H9 (cell line): Measurements from ENCODE around the gene RAB25. TPM values are rescaled to one million over a fixed set of nuclear protein-coding genes. Genes with fewer than 3 reads are reported as not detected.

Experiments
- DNase-seq: peaks from one replicate; pipeline ENCODE4 v3.0.0-alpha.2; 2017
- H2AFZ ChIP-seq: one replicate; pipeline ENCODE4 v1.6.1; 2013; ENCODE audit warnings: mild to moderate bottlenecking, low read length, control low read depth, moderate library complexity
- H2AK5ac ChIP-seq: 2 replicates; pipeline ENCODE4 v1.6.1; 2013; ENCODE audit warnings: low read length, control low read depth, mixed read lengths; ENCODE audit not compliant: insufficient read length
- H2BK120ac ChIP-seq: one replicate; pipeline ENCODE4 v1.6.1; 2013; ENCODE audit warnings: low read depth, mild to moderate bottlenecking, low read length, control low read depth, inconsistent platforms; ENCODE audit not compliant: poor library complexity, severe bottlenecking
- H2BK12ac ChIP-seq: 2 replicates; pipeline ENCODE4 v1.6.1; 2013; ENCODE audit warnings: low read length, control low read depth, mixed read lengths, low read depth; ENCODE audit not compliant: insufficient read length
- H2BK15ac ChIP-seq: 2 replicates; pipeline ENCODE4 v1.6.1; 2013; ENCODE audit warnings: low read depth, low read length, control low read depth
- H2BK20ac ChIP-seq: one replicate; pipeline ENCODE4 v1.6.1; 2013; ENCODE audit warnings: low read depth, mild to moderate bottlenecking, low read length, control low read depth, inconsistent platforms; ENCODE audit not compliant: poor library complexity, severe bottlenecking
- H2BK5ac ChIP-seq: 2 replicates; pipeline ENCODE4 v1.6.1; 2013; ENCODE audit warnings: low read length, control low read depth, mixed read lengths; ENCODE audit not compliant: insufficient read length
- H3K14ac ChIP-seq: 2 replicates; pipeline ENCODE4 v1.6.1; 2013; ENCODE audit warnings: low read length, control low read depth; ENCODE audit not compliant: insufficient read depth
- H3K18ac ChIP-seq: 2 replicates; pipeline ENCODE4 v1.6.1; 2013; ENCODE audit warnings: low read depth, mild to moderate bottlenecking, mixed read lengths, low read length, control low read depth; ENCODE audit not compliant: insufficient read length
- H3K23ac ChIP-seq: 2 replicates; pipeline ENCODE4 v1.6.1; 2013; ENCODE audit warnings: low read length, control low read depth, mixed read lengths, low read depth; ENCODE audit not compliant: insufficient read length
- H3K23me2 ChIP-seq: 2 replicates; pipeline ENCODE4 v1.6.1; 2013; ENCODE audit warnings: low read depth, mild to moderate bottlenecking, mixed read lengths, low read length, control low read depth; ENCODE audit not compliant: insufficient read length, poor library complexity, severe bottlenecking
- H3K27ac ChIP-seq: 2 replicates; pipeline ENCODE4 v1.5.1; 2013; ENCODE audit warnings: low read length, control low read depth, mixed read lengths, low read depth; ENCODE audit not compliant: insufficient read length
- H3K27me3 ChIP-seq: 2 replicates; pipeline ENCODE4 v1.6.1; 2013; ENCODE audit warnings: low read length, control low read depth, inconsistent platforms; ENCODE audit not compliant: insufficient read depth
- H3K4ac ChIP-seq: 2 replicates; pipeline ENCODE4 v1.6.1; 2013; ENCODE audit warnings: low read depth, mild to moderate bottlenecking, control low read depth, inconsistent platforms, low read length, moderate library complexity
- H3K4me1 ChIP-seq: 2 replicates; pipeline ENCODE4 v1.6.1; 2013; ENCODE audit warnings: low read length, control low read depth, inconsistent platforms; ENCODE audit not compliant: insufficient read depth
- H3K4me2 ChIP-seq: 2 replicates; pipeline ENCODE4 v1.6.1; 2013; ENCODE audit warnings: low read length, control low read depth, mixed read lengths; ENCODE audit not compliant: insufficient read length, insufficient read depth
- H3K56ac ChIP-seq: 2 replicates; pipeline ENCODE4 v1.6.1; 2013; ENCODE audit warnings: low read depth, mild to moderate bottlenecking, mixed read lengths, low read length, control low read depth; ENCODE audit not compliant: insufficient read length
- H3K79me1 ChIP-seq: 2 replicates; pipeline ENCODE4 v1.6.1; 2013; ENCODE audit warnings: low read depth, mild to moderate bottlenecking, moderate library complexity, low read length, control low read depth, inconsistent platforms; ENCODE audit not compliant: insufficient read depth, poor library complexity, severe bottlenecking
- H3K79me2 ChIP-seq: 2 replicates; pipeline ENCODE4 v1.6.1; 2013; ENCODE audit warnings: low read length, control low read depth, inconsistent platforms; ENCODE audit not compliant: insufficient read depth
- H3K9ac ChIP-seq: 2 replicates; pipeline ENCODE4 v1.6.1; 2013; ENCODE audit warnings: low read length, control low read depth, mixed read lengths; ENCODE audit not compliant: insufficient read length; ENCODE audit errors: extremely low read depth
- H3K9me3 ChIP-seq: one replicate; pipeline ENCODE4 v1.6.1; 2013; ENCODE audit warnings: low read depth, low read length, inconsistent platforms; ENCODE audit not compliant: control insufficient read depth
- H3T11ph ChIP-seq: one replicate; pipeline ENCODE4 v1.6.1; 2013; ENCODE audit warnings: mild to moderate bottlenecking, low read length, control low read depth, inconsistent platforms
- H4K20me1 ChIP-seq: one replicate; pipeline ENCODE4 v1.6.1; 2013; ENCODE audit not compliant: control insufficient read depth, insufficient read length, insufficient read depth
- H4K5ac ChIP-seq: 2 replicates; pipeline ENCODE4 v1.6.1; 2013; ENCODE audit warnings: low read depth, mild to moderate bottlenecking, mixed read lengths, low read length, control low read depth; ENCODE audit not compliant: insufficient read length
- H4K8ac ChIP-seq: replicated peaks from 2 replicates; pipeline ENCODE4 v1.6.1; 2013; ENCODE audit warnings: low read length, control low read depth, mixed read lengths, low read depth; ENCODE audit not compliant: insufficient read length
- H4K91ac ChIP-seq: 2 replicates; pipeline ENCODE4 v1.6.1; 2013; ENCODE audit warnings: low read depth, mild to moderate bottlenecking, moderate library complexity, mixed read lengths, low read length, control low read depth; ENCODE audit not compliant: insufficient read length
- H3K27ac Mint-ChIP-seq, 3 experiments: 2 replicates in 2 of 3; 3 replicates in 1 of 3; pipeline ENCODE4 v1.8.0; 2020 to 2021; ENCODE audit warnings: mixed read lengths in 3 of 3, mild to moderate bottlenecking in 1 of 3, moderate library complexity in 1 of 3
- H3K27me3 Mint-ChIP-seq: 2 replicates; pipeline ENCODE4 v1.8.0; 2021; ENCODE audit warnings: low read depth, mild to moderate bottlenecking, moderate library complexity, mixed read lengths
- H3K36me3 Mint-ChIP-seq, 3 experiments: 2 replicates in 2 of 3; 3 replicates in 1 of 3; pipeline ENCODE4 v1.8.0; 2020 to 2021; ENCODE audit warnings: low read depth in 3 of 3, mixed read lengths in 3 of 3; ENCODE audit not compliant: insufficient read depth in 1 of 3
- H3K4me1 Mint-ChIP-seq, 2 experiments: 2 replicates each; pipeline ENCODE4 v1.8.0; 2020; ENCODE audit warnings: mixed read lengths in 2 of 2
- H3K4me3 Mint-ChIP-seq, 2 experiments: 2 replicates in 1 of 2; 3 replicates in 1 of 2; pipeline ENCODE4 v1.8.0; 2020 to 2021; ENCODE audit warnings: mild to moderate bottlenecking in 2 of 2, mixed read lengths in 2 of 2, moderate library complexity in 1 of 2
- H3K9me3 Mint-ChIP-seq, 2 experiments: 2 replicates in 1 of 2; 3 replicates in 1 of 2; pipeline ENCODE4 v1.8.0; 2020; ENCODE audit warnings: mild to moderate bottlenecking in 2 of 2, mixed read lengths in 2 of 2, moderate library complexity in 1 of 2
- CTCF ChIP-seq: fragments of 200-600 bp; sonication (generic); conservative IDR thresholded peaks from 3 replicates; pipeline ENCODE4 v1.8.0; 2021; ENCODE audit warnings: antibody characterized with exemption, mild to moderate bottlenecking
- WGBS: extraction: QIAGEN DNeasy Blood & Tissue Kit; methylation state at CpG from one replicate; pipeline ENCODE4 v1.1.7; 2013; ENCODE audit warnings: missing lambda C conversion rate, low lambda C conversion rate, mixed read lengths; ENCODE audit not compliant: insufficient read length; ENCODE audit errors: extremely low coverage; 5-methylcytosine and 5-hydroxymethylcytosine counted together
- total RNA-seq: library from RNA; stranded (reverse); gene quantifications from 2 replicates; pipeline ENCODE4 v1.2.1, GENCODE V29; 2021

RAB25 gene
- total RNA-seq, 1 experiment from 2014 or later, result 43.1 TPM

- Histone ChIP-seq H4K20me1 (no peaks in the 10 kb centered on the region), H3K23me2 (peaks cover 7% of the 10 kb centered on the region), H2BK120ac (no peak overlapping the region), H4K91ac (no peak overlapping the region), H3K9ac (no peak overlapping the region), H3K18ac (no peak overlapping the region), H2AFZ (no peak overlapping the region), H3K27me3 (no peaks in the 10 kb centered on the region; the same call in 1 of the 2 replicates), H3K14ac (no peak overlapping the region), H3K4me1 (peaks cover 2% of the 10 kb centered on the region; the same call in 1 of the 2 replicates), H4K5ac (no peak overlapping the region), H3K79me2 (peaks cover 8% of the 10 kb centered on the region; the same call in 1 of the 2 replicates), H2BK15ac (no peak overlapping the region), H3K9me3 (no peaks in the 10 kb centered on the region), H2AK5ac (no peak overlapping the region), H3K4me2 (no peak overlapping the region), H3K23ac (no peak overlapping the region), H2BK5ac (no peak overlapping the region), H3T11ph (no peak overlapping the region), H2BK12ac (no peak overlapping the region), H3K79me1 (peaks cover 6% of the 10 kb centered on the region), H3K56ac (no peak overlapping the region), H2BK20ac (no peak overlapping the region), H4K8ac (no peak overlapping the region), H3K27ac (no peak overlapping the region), H3K4ac (no peak overlapping the region)
- H3K4me1 Mint-ChIP-seq, result peaks cover 14 to 15% of the 10 kb centered on the region in 2 experiments
- H3K36me3 Mint-ChIP-seq, result peaks cover 23 to 32% (median 30%) of the 10 kb centered on the region in 3 experiments; a peak in 6 of 7 replicates
- DNase-seq, result no peak
- H3K27me3 Mint-ChIP-seq, result peaks cover 32% of the 10 kb centered on the region
- H3K9me3 Mint-ChIP-seq, result no peaks in the 10 kb centered on the region
- no peak overlapping the region for H3K27ac Mint-ChIP-seq
- no peak overlapping the region for H3K4me3 Mint-ChIP-seq
- WGBS, result no CpG with 5 or more reads among the region's 2 CpGs
- TF ChIP-seq CTCF, result no peak
These were observed 39.0 kb upstream of the RAB25 start for GRCh38 chr1:156021954-156022353.
